Adrenal gland (tissue), 5 donors: ENCODE results near the gene MRPL18.

ENCODE experiments used
- CTCF ChIP-seq, 6 experiments: fragments of 450-650 bp in 4 of 6; fragments of 200-600 bp in 2 of 6; sonication (generic) in 1 of 6; IDR thresholded peaks; 1 replicate in 5 of 6; 2 replicates in 1 of 6; pipeline versions ENCODE4 v1.5.1 to v1.8.0; 2016 to 2021; ENCODE audit warnings: antibody characterized with exemption in 6 of 6, mild to moderate bottlenecking in 2 of 6, moderate library complexity in 1 of 6
- POLR2A ChIP-seq, 2 donors: fragments of 450-650 bp; IDR thresholded peaks; one replicate each; pipeline ENCODE4 v1.6.1; 2017; ENCODE audit warnings: antibody characterized with exemption in 2 of 2, mild to moderate bottlenecking in 2 of 2, moderate library complexity in 1 of 2
- donor health status: DM: no; HTN: no; CAD: no.

GRCh38 chr6:159756508-159756907, 33.8 kb upstream of the MRPL18 start:
- TF ChIP-seq CTCF (IDR thresholded peaks at IDR 0.05) (no peak), POLR2A (IDR thresholded peaks at IDR 0.05) (no peak)
